ENCODE results near the gene RGS9.

- TF ChIP-seq CEBPZ (IDR thresholded peaks at IDR 0.05; ENCODE audit: low read length) = no peak
- no peak for TF ChIP-seq EP300 (IDR thresholded peaks at IDR 0.05; ENCODE audit: low read depth in 2 of 2, low read length in 2 of 2)
- no peak for TF ChIP-seq EP300 (CRISPR knock-in tag; IDR thresholded peaks at IDR 0.05; ENCODE audit: borderline replicate concordance)
- no peak for TF ChIP-seq ZNF747 (CRISPR knock-in tag; IDR thresholded peaks at IDR 0.05; ENCODE audit: borderline replicate concordance)
- TF ChIP-seq CTCF (CRISPR knock-in tag; IDR thresholded peaks at IDR 0.05) = no peak
Observed at GRCh38 chr17:65254166-65254565, 117.0 kb downstream of the RGS9 start.

All from HepG2 (cell line).